Measurements from ENCODE around the gene PTPN18. TPM values are rescaled to one million over a fixed set of nuclear protein-coding genes. Genes with fewer than 3 reads are reported as not detected.

Gene PTPN18
- total RNA-seq (ENCODE audit: low replicate concordance) = 35.8 and 37.5 TPM in 2 replicates
- long read RNA-seq, partial matches to known transcripts = 1 of 3 reads
- long read RNA-seq, other reads (novel, unspliced or antisense) = 1 of 3 reads

GRCh38 chr2:130355578-130356431, at the start of gene PTPN18:
TSS of gene PTPN18 (plus strand) at chr2:130356056. CDS start at chr2:130356108, 52 bp downstream.
- TF ChIP-seq CTCF (conservative IDR thresholded peaks at IDR 0.05) = peak; percentile 72
- DNase-seq (ENCODE audit: extremely low spot score, unreplicated experiment) = peak; percentile 86
- Mint-ChIP-seq H3K4me3 (peak within 1 kb of the TSS; percentile 87), H3K4me1 (ENCODE audit: unreplicated experiment) (peaks cover 23% of the 10 kb centered on the region), H3K27ac (peak within 1 kb of the TSS; percentile 34), H3K9me3 (peaks cover 5% of the 10 kb centered on the region), H3K36me3 (peaks cover 10% of the 10 kb centered on the region), H3K27me3 (no peaks in the 10 kb centered on the region)

- Mint-ChIP-seq H3K4me3 (no peak overlapping the region), H3K9me3 (no peaks in the 10 kb centered on the region), H3K27ac (no peak overlapping the region), H3K36me3 (no peaks in the 10 kb centered on the region), H3K27me3 (peaks cover 30% of the 10 kb centered on the region), H3K4me1 (ENCODE audit: unreplicated experiment) (no peaks in the 10 kb centered on the region)
- no peak for DNase-seq (ENCODE audit: extremely low spot score, unreplicated experiment)
- TF ChIP-seq CTCF (conservative IDR thresholded peaks at IDR 0.05) = no peak
Measured at GRCh38 chr2:130307850-130308249, 48.0 kb upstream of the PTPN18 start.

- DNase-seq (ENCODE audit: extremely low spot score, unreplicated experiment) = no peak
- Mint-ChIP-seq H3K4me3 (no peak overlapping the region), H3K4me1 (ENCODE audit: unreplicated experiment) (no peaks in the 10 kb centered on the region), H3K9me3 (no peaks in the 10 kb centered on the region), H3K36me3 (no peaks in the 10 kb centered on the region), H3K27ac (no peak overlapping the region), H3K27me3 (peaks cover 28% of the 10 kb centered on the region)
- no peak for TF ChIP-seq CTCF (conservative IDR thresholded peaks at IDR 0.05)
Measured at GRCh38 chr2:130310881-130311280, 45.0 kb upstream of the PTPN18 start.

- no peak overlapping the region for H3K4me3 Mint-ChIP-seq
- H3K36me3 Mint-ChIP-seq = no peaks in the 10 kb centered on the region
- no peaks in the 10 kb centered on the region for H3K4me1 Mint-ChIP-seq (ENCODE audit: unreplicated experiment)
- H3K27ac Mint-ChIP-seq = no peak overlapping the region
- DNase-seq (ENCODE audit: extremely low spot score, unreplicated experiment) = no peak
- no peaks in the 10 kb centered on the region for H3K9me3 Mint-ChIP-seq
- H3K27me3 Mint-ChIP-seq = peaks cover 7% of the 10 kb centered on the region
- no peak for TF ChIP-seq CTCF (conservative IDR thresholded peaks at IDR 0.05)
Measured at GRCh38 chr2:130313812-130314334, 42.0 kb upstream of the PTPN18 start.

GRCh38 chr2:130314377-130314776, 41.5 kb upstream of the PTPN18 start:
- DNase-seq (ENCODE audit: extremely low spot score, unreplicated experiment) = no peak
- Mint-ChIP-seq H3K9me3 (no peaks in the 10 kb centered on the region), H3K4me1 (ENCODE audit: unreplicated experiment) (no peaks in the 10 kb centered on the region), H3K27me3 (peaks cover 4% of the 10 kb centered on the region), H3K27ac (no peak overlapping the region), H3K4me3 (no peak overlapping the region), H3K36me3 (no peaks in the 10 kb centered on the region)
- no peak for TF ChIP-seq CTCF (conservative IDR thresholded peaks at IDR 0.05)

Measured in type B pancreatic cell (in vitro differentiated cells).